Stimulated activated CD4-positive, alpha-beta T cell treated with anti-CD3 and anti-CD28 coated beads, Interleukin-1b, Interleukin-23, amount 100 ng/mL, for 4 hours (primary cell): ENCODE data around the gene USP47.

Experiments
- DNase-seq, 2 donors: peaks; one replicate each; pipeline ENCODE4 v3.0.0-alpha.2; 2020; ENCODE audit warnings: low read depth in 2 of 2

USP47 gene

GRCh38 chr11:11998091-11998781 lies 156.5 kb downstream of the USP47 start:
- no peak for DNase-seq

GRCh38 chr11:12001186-12001585 lies 159.4 kb downstream of the USP47 start:
- DNase-seq: no peak

DNA sequence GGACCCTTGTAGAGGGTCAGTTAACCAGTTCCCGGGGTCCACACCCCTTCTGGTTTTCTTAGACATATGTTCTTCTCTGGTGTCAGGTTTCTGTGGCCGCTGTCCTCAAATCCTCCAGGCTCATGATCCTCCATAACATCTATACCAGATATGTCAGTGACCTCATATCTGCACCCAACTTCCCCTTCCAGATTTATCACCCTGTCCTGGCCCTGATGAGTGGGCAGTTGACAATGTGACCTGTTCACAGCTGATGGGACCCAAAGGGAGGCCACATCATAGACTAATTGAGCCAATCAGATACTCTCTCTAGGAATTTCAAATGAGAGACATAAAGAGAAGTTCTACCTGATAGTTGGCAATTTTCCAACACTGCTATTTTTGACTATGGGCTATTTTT lies 161.6 kb downstream of the USP47 start:
- DNase-seq: no peak

DNA sequence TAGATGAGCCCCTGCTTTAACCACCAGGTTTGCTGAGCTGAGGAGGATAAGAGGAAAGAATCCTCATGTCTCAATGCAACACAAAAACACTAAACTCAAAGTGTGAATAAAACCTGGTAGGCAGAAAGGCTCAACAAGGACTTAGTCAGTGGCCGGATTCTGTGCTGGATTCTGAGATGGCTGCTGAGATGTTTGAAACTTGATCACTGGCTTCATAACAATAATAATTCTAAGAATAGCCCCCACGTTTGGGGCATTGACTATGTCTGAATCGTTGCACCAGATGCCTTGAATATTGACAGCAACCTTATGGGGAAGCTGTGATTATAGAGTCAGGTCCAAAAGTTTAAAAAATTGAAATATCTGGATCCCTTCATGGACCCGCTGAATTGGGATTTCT lies 162.0 kb downstream of the USP47 start:
- DNase-seq: no peak

GRCh38 chr11:12005061-12005460 lies 163.3 kb downstream of the USP47 start:
- no peak for DNase-seq

DNA sequence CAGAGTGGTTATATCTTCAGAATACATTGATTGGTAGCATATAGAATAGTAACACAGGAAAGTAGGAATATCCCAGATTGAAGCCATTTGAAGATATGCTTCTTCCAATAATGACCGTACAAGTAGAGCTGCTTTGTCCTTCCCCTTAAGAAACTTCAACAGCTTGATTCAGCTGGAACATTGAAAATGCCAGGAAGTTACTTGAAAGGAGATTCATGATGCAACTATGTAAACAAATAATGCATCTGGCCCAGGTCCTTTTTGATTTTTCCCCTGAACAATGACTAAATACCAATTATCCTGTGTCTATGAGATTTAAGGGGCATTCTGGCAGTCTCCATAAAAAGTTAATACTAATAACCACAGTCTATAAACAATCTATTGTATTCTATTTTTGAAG lies 163.7 kb downstream of the USP47 start:
- no peak for DNase-seq

DNA sequence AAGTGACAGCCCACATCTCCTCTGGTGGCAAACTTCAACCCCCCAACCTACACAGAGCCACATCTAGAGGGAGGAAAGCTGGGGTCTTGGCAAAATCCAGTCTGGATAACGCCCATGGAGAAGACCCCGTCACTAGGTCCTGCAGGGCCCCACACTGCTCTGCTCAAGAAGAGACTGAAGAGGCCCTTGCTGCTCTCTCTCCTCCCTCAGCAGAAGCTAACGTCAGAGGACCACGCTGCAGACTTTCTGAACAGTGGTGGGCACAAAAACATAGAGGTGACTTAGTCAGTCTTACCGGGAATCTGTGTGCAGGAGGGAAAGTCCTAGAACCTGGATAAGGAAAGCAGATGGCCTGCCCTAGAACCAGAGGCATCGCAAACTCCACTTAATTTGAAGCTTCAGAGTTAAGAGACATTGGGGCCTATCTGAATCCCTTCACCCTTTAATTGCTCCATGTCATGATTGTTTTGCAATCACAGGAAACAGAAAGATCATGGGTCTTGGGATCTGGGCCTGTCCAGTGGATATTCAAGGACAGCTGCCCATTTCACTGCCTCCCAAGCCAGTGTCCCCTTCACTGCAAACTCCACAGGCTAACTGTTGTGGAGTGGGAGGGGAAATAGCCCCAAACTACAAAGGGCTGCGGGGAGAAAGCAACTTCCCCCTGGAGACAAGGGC lies 164.9 kb downstream of the USP47 start:
- no peak for DNase-seq

- DNase-seq: no peak
Observed at GRCh38 chr11:12007230-12007593, 165.4 kb downstream of the USP47 start.

DNA sequence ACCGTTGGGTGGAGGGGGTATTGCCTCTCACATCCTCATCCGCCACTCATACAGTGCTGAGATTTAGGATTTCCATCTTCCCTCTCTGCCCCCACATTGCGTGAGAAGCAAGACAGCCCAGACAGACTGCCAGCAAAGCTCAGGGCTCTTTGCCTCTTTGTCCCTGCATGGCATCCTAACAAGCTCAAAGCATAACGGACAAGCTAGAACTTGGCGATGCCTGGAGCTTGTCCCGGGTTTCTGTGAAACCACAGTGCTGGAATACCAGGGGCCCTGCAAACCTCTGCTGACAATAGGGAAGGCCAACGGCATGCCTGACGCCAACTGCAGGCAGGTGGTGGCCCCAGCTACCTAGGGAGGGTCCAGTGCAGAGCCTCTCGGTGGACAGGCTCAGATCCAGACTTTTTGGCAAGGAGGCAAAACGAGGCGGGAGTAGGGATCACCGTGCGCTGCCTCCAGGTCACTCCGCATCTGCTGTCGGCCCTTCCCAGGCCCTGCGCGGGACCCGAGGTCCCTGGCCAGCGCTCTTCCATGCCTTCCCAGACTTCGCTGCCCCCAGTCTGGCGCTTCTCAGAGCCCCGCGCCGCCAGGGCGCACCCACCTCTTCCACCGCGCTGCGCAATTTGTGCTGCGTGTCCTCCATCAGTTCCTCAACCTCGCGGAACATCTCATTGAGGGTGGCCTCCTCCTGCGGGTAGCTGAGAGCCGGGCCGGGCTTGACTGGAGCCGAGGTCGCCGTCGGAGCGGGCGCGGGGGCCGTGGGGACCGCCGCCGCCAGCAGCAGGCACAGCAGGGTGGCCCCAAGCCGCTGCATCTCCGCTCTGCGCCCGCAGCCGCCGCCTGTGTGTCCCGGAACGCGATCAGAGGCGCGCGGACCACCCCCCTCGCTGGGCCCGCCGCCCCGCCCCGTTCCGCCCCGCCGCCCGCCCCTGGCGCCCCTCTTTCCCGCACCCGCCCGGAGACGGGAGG lies 166.3 kb downstream of the USP47 start, which contains the start of gene DKK3:
Gene DKK3 (minus strand): TSS at position 858 of the 969 bp plus-strand sequence. CDS start 44 bp downstream, at position 814.
- DNase-seq: no peak
